Stimulated activated CD8-positive, alpha-beta memory T cell treated with anti-CD3 and anti-CD28 coated beads, Interleukin-15, amount 100 ng/mL, for 24 hours (primary cell): ENCODE results near the gene GALP.
"Not testable (repeated sequence)": the region's sequence is repeated elsewhere in the genome, so short reads cannot be mapped to it uniquely, and the experiment has no call there.

Source experiments
- DNase-seq: peaks from one replicate; pipeline ENCODE4 v3.0.0-alpha.2; 2020; ENCODE audit warnings: low read depth

GALP gene

GRCh38 chr19:56148096-56148495 lies 27.7 kb upstream of the GALP start:
- no peak for DNase-seq

GRCh38 chr19:56148955-56149655 lies 26.7 kb upstream of the GALP start:
- DNase-seq = not testable (repeated sequence)

GRCh38 chr19:56149656-56150038 lies 26.2 kb upstream of the GALP start:
- no peak for DNase-seq

GRCh38 chr19:56150358-56150757 lies 25.4 kb upstream of the GALP start:
- no peak for DNase-seq

- no peak for DNase-seq
Measured at GRCh38 chr19:56152644-56153043, 23.2 kb upstream of the GALP start.

- no peak for DNase-seq
Measured at GRCh38 chr19:56153507-56153906, 22.3 kb upstream of the GALP start.

GRCh38 chr19:56155124-56155687 lies 20.6 kb upstream of the GALP start:
- DNase-seq = no peak

GRCh38 chr19:56156768-56157167 lies 19.0 kb upstream of the GALP start:
- DNase-seq = no peak

- DNase-seq = no peak
Measured at GRCh38 chr19:56158170-56158757, 17.5 kb upstream of the GALP start.

- no peak for DNase-seq
Measured at GRCh38 chr19:56159009-56159559, 16.7 kb upstream of the GALP start.

GRCh38 chr19:56159622-56160271 lies 16.1 kb upstream of the GALP start:
- DNase-seq = no peak

- DNase-seq = no peak
Measured at GRCh38 chr19:56161534-56161933, 14.3 kb upstream of the GALP start.

- DNase-seq = no peak
Measured at GRCh38 chr19:56162258-56162657, 13.6 kb upstream of the GALP start.

GRCh38 chr19:56163097-56163496 lies 12.7 kb upstream of the GALP start:
- no peak for DNase-seq

GRCh38 chr19:56167064-56167578 lies 8.7 kb upstream of the GALP start:
- no peak for DNase-seq

GRCh38 chr19:56170261-56170660 lies 5.5 kb upstream of the GALP start:
- no peak for DNase-seq

- no peak for DNase-seq
Measured at GRCh38 chr19:56174086-56174485, 1.7 kb upstream of the GALP start.

GRCh38 chr19:56174550-56174949 lies 1.3 kb upstream of the GALP start:
- no peak for DNase-seq

- not testable (repeated sequence) for DNase-seq
Measured at GRCh38 chr19:56176310-56176709, 502 bp downstream of the GALP start.

- no peak for DNase-seq
Measured at GRCh38 chr19:56176881-56177280, 1.1 kb downstream of the GALP start.

GRCh38 chr19:56177564-56178243 lies 1.9 kb downstream of the GALP start:
- DNase-seq = no peak

- DNase-seq = no peak
Measured at GRCh38 chr19:56189785-56190184, 14.0 kb downstream of the GALP start.
